PFSK-1 (cell line): Measurements from ENCODE around the gene CFAP74.

Source experiments
- FOXP2 ChIP-seq: optimal IDR thresholded peaks from 2 replicates; pipeline ENCODE3; 2011; ENCODE audit warnings: borderline replicate concordance, control low read depth, inconsistent platforms; ENCODE audit not compliant: insufficient read depth; ENCODE audit errors: extremely low read length, extremely low read depth
- POLR2AphosphoS5 ChIP-seq: IDR thresholded peaks from 2 replicates; pipeline ENCODE4 v1.6.1; 2012; ENCODE audit warnings: low read depth, mild to moderate bottlenecking, control low read depth, low read length, moderate library complexity
- SIN3A ChIP-seq: IDR thresholded peaks from 2 replicates; pipeline ENCODE4 v1.6.1; 2012; ENCODE audit warnings: mild to moderate bottlenecking, low read length, moderate library complexity, borderline replicate concordance; ENCODE audit not compliant: insufficient read depth
- TAF1 ChIP-seq: IDR thresholded peaks from 2 replicates; pipeline ENCODE4 v1.6.1; 2012; ENCODE audit warnings: low read length, control low read depth, borderline replicate concordance; ENCODE audit not compliant: insufficient read depth
- TF ChIP-seq, protein P1 (sequence below), 2 experiments: IDR thresholded peaks; 2 replicates each; pipeline versions ENCODE4 v1.6.1 to v1.8.0; 2011 to 2012; ENCODE audit warnings: low read depth in 2 of 2, low read length in 2 of 2, control low read depth in 1 of 2, inconsistent platforms in 1 of 2, mild to moderate bottlenecking in 1 of 2, moderate library complexity in 1 of 2; ENCODE audit not compliant: insufficient read depth in 1 of 2

The CFAP74 gene

DNA sequence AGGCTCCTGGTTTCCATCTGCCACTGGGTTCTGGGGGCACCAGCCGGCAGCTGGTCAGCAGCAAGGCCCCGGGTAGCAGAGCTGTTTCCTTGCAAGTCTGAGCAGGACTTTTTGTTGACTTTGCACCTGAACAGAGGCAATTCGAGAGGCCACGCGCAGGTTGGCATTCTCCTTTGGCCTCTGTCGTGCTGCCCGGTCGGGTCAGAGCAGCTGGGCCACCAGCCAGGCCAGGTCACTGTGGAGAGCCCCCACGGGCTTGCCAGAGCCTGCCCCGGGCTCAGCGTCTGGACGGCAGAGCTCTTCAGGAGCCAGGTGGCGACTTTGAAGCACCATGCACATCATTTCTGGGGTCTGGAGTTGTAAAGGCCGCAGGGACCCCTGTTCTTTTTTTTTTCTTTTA, 56.1 kb downstream of the CFAP74 start:
- no peak for TF ChIP-seq POLR2AphosphoS5
- no peak for TF ChIP-seq FOXP2
- TF ChIP-seq, protein P1, sequence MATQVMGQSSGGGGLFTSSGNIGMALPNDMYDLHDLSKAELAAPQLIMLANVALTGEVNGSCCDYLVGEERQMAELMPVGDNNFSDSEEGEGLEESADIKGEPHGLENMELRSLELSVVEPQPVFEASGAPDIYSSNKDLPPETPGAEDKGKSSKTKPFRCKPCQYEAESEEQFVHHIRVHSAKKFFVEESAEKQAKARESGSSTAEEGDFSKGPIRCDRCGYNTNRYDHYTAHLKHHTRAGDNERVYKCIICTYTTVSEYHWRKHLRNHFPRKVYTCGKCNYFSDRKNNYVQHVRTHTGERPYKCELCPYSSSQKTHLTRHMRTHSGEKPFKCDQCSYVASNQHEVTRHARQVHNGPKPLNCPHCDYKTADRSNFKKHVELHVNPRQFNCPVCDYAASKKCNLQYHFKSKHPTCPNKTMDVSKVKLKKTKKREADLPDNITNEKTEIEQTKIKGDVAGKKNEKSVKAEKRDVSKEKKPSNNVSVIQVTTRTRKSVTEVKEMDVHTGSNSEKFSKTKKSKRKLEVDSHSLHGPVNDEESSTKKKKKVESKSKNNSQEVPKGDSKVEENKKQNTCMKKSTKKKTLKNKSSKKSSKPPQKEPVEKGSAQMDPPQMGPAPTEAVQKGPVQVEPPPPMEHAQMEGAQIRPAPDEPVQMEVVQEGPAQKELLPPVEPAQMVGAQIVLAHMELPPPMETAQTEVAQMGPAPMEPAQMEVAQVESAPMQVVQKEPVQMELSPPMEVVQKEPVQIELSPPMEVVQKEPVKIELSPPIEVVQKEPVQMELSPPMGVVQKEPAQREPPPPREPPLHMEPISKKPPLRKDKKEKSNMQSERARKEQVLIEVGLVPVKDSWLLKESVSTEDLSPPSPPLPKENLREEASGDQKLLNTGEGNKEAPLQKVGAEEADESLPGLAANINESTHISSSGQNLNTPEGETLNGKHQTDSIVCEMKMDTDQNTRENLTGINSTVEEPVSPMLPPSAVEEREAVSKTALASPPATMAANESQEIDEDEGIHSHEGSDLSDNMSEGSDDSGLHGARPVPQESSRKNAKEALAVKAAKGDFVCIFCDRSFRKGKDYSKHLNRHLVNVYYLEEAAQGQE (IDR thresholded peaks at IDR 0.05; ENCODE audit: insufficient read depth in 1 of 2, low read depth in 2 of 2, low read length in 2 of 2) = no peak
- no peak for TF ChIP-seq SIN3A
- no peak for TF ChIP-seq TAF1

DNA sequence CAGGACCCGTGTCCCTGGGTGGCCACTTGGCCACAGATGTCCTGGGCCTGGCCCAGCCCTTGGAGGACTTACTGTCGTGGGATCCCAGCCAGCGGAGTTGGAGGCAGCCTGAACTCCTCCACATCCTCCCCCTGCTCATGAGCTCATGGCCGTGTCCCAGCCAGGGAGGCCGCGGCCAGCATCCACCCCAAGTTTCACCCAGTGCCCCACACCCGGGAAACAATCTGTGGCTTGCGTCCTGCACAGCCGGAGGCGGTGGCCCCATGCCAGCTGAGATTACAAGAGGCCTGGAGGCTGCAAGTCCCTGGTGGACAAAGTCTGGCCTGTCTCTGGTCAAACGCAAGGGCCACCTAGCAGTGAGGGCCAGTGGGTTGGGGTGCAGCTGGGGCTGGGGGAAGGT, 57.0 kb downstream of the CFAP74 start:
- TF ChIP-seq, protein P1 (IDR thresholded peaks at IDR 0.05; ENCODE audit: insufficient read depth in 1 of 2, low read depth in 2 of 2, low read length in 2 of 2) = no peak
- TF ChIP-seq FOXP2 (no peak), SIN3A (no peak), TAF1 (no peak), POLR2AphosphoS5 (no peak)

DNA sequence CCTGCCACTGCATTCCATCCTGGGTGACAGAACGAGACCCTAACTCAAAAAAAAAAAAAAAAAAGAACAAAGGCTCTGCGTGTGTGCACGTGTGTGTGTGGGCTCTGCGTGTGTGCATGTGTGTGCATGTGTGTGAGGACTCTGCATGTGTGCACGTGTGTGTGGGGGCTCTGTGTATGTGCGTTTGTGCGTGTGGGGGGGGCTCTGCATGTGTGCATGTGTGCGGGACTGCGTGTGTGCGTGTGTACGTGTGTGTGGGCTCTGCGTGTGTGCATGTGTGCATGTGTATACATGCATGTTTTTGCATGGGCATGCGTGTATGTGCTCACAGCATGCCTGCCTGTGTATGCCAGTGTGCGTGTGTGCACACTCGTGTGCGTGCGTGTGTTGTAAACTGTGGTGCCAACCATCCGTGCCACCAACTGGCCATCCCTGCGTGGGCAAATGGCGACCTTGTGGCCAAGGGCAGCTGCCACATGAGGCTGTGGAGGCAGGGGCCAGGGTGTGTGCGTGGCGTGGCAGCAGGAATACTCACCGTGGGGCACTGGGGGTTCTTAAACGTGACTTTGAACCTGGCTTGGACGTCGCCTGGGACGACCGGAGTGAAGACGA, 57.7 kb downstream of the CFAP74 start:
- TF ChIP-seq POLR2AphosphoS5 (no peak), SIN3A (no peak), TAF1 (no peak), FOXP2 (no peak)
- TF ChIP-seq, protein P1 (IDR thresholded peaks at IDR 0.05; ENCODE audit: insufficient read depth in 1 of 2, low read depth in 2 of 2, low read length in 2 of 2) = no peak

DNA sequence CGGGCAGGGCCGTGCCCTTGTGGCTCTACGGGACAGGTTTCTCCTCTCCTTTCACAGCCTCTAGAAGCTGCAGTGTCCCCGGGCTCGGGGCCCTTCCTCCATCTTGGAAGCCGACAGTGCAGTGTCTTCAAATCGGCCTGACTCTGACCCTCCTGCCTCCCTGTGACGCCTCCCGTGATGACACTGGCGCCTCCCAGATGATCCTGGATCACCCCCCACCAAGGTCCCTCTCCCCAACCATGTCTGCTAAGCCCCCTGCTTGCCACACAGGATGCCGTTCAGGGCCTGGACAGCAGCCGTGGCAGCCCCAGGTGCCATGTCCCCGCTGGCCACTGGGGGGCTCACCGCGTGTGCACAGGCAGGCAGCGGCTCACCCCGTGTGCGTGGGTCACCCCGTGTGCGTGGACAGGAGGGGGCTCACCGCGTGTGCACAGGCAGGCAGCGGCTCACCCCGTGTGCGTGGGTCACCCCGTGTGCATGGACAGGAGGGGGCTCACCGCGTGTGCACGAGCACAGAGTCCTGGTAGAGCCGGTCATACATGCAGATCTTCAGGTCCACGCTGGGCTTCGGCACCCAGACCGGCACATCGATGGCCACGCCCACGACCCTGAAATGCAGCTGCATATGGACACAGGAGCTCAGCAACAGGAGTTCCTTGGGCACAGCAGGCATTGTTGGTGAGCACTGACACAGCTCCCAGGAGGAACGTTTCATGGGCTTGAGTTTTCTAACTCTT, 59.6 kb downstream of the CFAP74 start:
- TF ChIP-seq POLR2AphosphoS5 (no peak), FOXP2 (peak; percentile 43), SIN3A (no peak), TAF1 (no peak)
- TF ChIP-seq, protein P1 (IDR thresholded peaks at IDR 0.05; ENCODE audit: insufficient read depth in 1 of 2, low read depth in 2 of 2, low read length in 2 of 2) = peak; percentile 75 to 89
